GM12872 (cell line): ENCODE data around the gene RNF183.

Source experiments
- TF ChIP-seq, protein P1 (sequence below): IDR thresholded peaks from 3 replicates; pipeline ENCODE4 v1.5.1; 2011; ENCODE audit warnings: low read depth, mild to moderate bottlenecking, low read length, moderate library complexity; ENCODE audit not compliant: insufficient read depth

The RNF183 gene

DNA sequence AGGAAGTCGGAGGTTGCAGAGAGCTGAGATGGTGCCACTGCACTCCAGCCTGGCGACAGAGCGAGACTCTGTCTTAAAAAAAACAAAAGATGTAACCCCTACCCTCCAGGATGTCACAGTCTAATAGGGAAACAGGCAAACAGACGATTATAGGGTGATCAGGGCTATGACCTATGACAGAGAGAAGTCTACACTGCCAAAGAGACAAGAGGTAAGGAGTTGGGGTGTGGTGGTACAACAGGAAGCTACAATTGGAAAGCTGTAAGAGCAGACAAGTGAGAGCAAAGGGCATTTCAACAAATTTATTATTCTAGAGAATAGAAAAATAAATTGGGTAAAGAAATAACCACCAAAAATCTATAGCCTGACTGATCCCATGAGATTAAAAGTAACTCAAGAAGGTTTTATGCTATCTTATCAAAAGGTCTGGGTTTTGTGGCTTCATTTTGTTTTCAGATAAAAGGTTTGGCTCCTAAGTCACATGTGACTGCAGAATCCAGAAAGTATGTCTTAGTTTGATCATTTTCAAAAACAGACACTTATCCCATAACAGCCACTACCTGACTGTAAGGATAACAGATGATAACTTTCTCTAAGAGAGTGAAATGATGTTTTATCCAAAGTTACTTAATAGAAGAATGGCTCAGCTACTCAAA is 35.1 kb downstream of the RNF183 start:
- TF ChIP-seq, protein P1, sequence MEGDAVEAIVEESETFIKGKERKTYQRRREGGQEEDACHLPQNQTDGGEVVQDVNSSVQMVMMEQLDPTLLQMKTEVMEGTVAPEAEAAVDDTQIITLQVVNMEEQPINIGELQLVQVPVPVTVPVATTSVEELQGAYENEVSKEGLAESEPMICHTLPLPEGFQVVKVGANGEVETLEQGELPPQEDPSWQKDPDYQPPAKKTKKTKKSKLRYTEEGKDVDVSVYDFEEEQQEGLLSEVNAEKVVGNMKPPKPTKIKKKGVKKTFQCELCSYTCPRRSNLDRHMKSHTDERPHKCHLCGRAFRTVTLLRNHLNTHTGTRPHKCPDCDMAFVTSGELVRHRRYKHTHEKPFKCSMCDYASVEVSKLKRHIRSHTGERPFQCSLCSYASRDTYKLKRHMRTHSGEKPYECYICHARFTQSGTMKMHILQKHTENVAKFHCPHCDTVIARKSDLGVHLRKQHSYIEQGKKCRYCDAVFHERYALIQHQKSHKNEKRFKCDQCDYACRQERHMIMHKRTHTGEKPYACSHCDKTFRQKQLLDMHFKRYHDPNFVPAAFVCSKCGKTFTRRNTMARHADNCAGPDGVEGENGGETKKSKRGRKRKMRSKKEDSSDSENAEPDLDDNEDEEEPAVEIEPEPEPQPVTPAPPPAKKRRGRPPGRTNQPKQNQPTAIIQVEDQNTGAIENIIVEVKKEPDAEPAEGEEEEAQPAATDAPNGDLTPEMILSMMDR = no peak

DNA sequence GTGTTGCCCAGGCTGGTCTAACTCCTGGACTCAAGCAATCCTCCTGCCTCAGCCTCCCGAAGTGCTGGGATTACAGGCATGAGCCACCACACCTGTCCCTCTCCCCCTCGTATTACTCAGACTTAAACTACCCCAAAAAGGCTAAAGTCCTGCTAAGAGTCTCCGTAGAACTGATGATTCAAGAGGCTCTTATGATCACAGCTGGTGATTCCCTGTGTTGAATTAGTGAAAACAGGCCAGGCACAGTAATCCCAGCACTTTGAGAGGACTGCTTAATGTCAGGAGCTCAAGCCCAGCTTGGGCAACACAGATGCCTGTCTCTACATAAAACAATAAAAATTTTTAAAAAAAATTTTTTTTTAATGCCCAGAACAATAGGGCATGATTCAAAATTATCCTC is 37.0 kb downstream of the RNF183 start:
- TF ChIP-seq, protein P1 = no peak

DNA sequence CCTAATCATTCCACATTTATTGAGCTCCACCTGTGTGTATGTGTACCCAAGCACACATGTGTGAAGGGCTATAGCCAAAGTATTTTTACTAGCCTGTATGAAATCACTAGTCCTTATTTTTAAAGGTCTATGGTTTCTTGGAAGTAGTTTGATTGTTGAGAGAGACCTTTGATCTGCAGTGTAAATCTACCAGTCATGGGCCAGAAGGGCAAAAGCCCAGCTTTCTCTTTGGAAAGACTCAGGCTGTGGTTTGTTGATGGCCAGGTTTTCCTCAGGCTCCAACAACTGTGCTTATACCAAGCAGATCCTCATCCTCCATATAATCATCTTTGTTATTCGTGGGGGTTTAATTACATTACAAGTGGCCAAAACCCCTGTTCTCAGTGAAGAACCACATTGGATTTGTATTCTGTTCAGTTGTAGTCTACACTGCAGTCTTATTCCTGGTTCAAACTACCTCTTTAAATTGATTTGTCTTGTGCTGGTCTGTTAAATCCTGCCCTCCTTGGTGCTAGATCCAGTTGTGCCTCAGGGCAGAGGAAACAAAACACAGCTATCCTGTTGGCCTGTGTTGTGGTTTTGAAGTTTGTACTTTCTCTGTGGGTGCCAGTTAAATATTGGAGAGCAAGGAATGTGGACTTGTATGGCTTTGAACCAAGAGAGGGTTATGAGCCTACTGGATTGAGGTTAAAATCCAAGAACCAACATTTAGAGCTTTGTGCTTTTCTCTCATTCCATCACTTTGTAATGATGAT is 41.1 kb downstream of the RNF183 start:
- TF ChIP-seq, protein P1 = no peak

DNA sequence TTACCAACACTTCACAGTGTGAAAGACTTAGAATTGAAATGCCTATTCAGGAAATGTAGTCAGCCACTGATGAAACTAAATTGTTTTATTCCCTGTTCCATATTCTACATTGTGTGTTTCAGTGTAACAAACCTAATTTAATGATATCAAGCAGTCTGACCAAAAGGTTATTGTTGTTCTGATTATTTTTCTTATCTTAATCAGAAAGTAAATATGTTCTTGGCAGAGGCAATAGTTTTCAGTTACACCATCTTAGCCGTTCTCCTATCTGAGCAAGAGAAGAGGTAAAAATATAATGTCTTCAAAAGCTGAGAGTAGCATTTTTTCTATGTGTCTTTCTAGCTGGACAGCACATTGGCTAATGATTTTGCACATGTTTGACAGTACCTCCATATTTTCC is 44.9 kb downstream of the RNF183 start:
- TF ChIP-seq, protein P1 = no peak

DNA sequence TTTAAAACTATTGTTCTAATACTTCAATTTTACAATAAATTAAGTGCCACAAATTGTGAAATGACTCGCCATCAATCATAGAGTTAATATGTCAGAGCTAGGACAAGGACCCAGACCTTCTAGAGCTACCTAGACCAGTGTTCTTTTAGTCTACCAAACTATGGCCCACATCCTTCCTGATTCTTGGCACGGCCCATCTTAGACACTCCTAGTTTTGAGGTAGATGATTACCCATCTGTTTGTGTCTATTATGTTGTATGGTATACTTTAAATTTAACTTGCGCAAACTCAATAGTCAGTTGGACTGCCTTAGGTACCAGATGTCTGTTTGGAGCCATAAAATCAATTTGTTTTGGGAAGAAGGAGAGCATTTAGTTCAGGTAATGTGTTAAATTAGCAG is 45.3 kb downstream of the RNF183 start:
- TF ChIP-seq, protein P1 = no peak

DNA sequence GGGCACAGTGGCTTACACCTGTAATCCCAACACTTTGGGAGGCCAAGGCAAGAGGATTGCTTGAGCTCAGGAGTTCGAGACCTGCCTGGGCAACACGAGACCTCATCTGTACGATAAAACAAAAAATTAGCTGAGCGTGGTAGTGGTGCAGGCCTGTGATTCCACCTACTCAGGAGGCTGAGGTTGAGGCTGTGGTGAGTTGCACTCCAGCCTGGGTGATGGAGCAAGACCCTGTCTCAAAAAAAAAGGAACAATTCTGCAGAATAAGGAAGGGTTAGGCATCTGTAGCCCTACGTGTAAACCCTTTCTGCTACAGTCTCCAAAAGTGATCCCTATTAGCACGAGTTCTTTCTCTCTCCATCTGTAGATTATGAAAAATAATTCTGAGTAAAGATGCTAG is 47.7 kb downstream of the RNF183 start:
- TF ChIP-seq, protein P1 = no peak

DNA sequence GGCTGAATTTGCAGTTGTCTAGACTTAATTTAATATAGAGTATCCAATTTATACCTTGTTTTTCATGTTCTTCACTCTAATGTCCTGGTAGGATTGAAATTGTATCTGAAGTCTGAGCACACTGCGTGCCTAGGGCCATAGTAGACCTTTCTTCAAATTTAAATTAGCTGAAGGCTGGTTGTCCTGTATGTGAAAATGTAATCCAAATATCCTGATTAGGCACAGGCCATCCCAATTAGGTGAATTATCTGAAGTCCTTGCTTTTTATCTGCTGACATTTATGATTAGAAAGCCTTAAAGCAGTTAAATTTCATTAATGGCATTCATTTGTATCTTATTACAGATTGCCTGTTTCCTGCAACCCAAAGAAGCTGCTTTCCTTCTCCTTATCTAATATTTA is 48.2 kb downstream of the RNF183 start:
- TF ChIP-seq, protein P1 = no peak
